CD14-positive monocyte (primary cell): ENCODE results near the gene MYH16. TPM values are rescaled to one million over a fixed set of nuclear protein-coding genes. Genes with fewer than 3 reads are reported as not detected.

Source experiments
- DNase-seq, 3 donors: peaks; one replicate each; pipeline ENCODE4 v3.0.0-alpha.2; 2011 to 2022
- H2AFZ ChIP-seq: 2 replicates; pipeline ENCODE4 v1.6.0; 2012; ENCODE audit warnings: mild to moderate bottlenecking, low read depth, low read length, inconsistent platforms; ENCODE audit not compliant: insufficient read depth, poor library complexity, severe bottlenecking
- H3K27ac ChIP-seq, 2 donors: 1 replicate in 1 of 2; 2 replicates in 1 of 2; pipeline ENCODE4 v1.5.1; 2012 to 2013; ENCODE audit warnings: low read length in 2 of 2, control low read depth in 1 of 2, inconsistent platforms in 1 of 2, low read depth in 1 of 2, mild to moderate bottlenecking in 1 of 2
- H3K27me3 ChIP-seq, 2 donors: one replicate each; pipeline versions ENCODE4 v1.6.0 to v1.6.1; 2011 to 2013; ENCODE audit warnings: low read length in 2 of 2; ENCODE audit not compliant: control insufficient read depth in 2 of 2, insufficient read depth in 2 of 2
- H3K36me3 ChIP-seq, 2 donors: replicated peaks in 1 of 2; 1 replicate in 1 of 2; 2 replicates in 1 of 2; pipeline versions ENCODE4 v1.5.1 to v1.6.1; 2012 to 2013; ENCODE audit warnings: low read length in 2 of 2, control low read depth in 1 of 2, inconsistent platforms in 1 of 2, mild to moderate bottlenecking in 1 of 2; ENCODE audit not compliant: insufficient read depth in 2 of 2, control insufficient read depth in 1 of 2
- H3K4me1 ChIP-seq, 2 donors: 1 replicate in 1 of 2; 2 replicates in 1 of 2; pipeline versions ENCODE4 v1.5.1 to v1.6.1; 2012 to 2013; ENCODE audit warnings: low read length in 2 of 2, control low read depth in 1 of 2, inconsistent platforms in 1 of 2, mild to moderate bottlenecking in 1 of 2, moderate library complexity in 1 of 2; ENCODE audit not compliant: insufficient read depth in 2 of 2, control insufficient read depth in 1 of 2
- H3K4me2 ChIP-seq: replicated peaks from 2 replicates; pipeline ENCODE3; 2012; ENCODE audit warnings: low read length, moderate library complexity, mild to moderate bottlenecking; ENCODE audit not compliant: poor library complexity, severe bottlenecking; ENCODE audit errors: extremely low read depth
- H3K4me3 ChIP-seq, 3 experiments: fragments of 200-600 bp in 1 of 3; sonication (generic) in 1 of 3; replicated peaks in 1 of 3; 1 replicate in 2 of 3; 2 replicates in 1 of 3; pipeline ENCODE4 v1.5.1; 2011 to 2013; ENCODE audit warnings: low read length in 3 of 3, mild to moderate bottlenecking in 3 of 3, control low read depth in 2 of 3, low read depth in 2 of 3, inconsistent platforms in 1 of 3, moderate library complexity in 1 of 3
- H3K79me2 ChIP-seq: 2 replicates; pipeline ENCODE4 v1.6.0; 2012; ENCODE audit warnings: mild to moderate bottlenecking, control low read depth, inconsistent platforms, low read length, moderate library complexity; ENCODE audit not compliant: insufficient read depth
- H3K9ac ChIP-seq: 2 replicates; pipeline ENCODE4 v1.6.0; 2017; ENCODE audit warnings: low read length, mild to moderate bottlenecking; ENCODE audit not compliant: insufficient read depth, poor library complexity, severe bottlenecking
- H3K9me3 ChIP-seq, 2 donors: replicated peaks in 1 of 2; 1 replicate in 1 of 2; 2 replicates in 1 of 2; pipeline versions ENCODE4 v1.5.1 to v1.6.1; 2012 to 2013; ENCODE audit warnings: low read length in 2 of 2, control low read depth in 1 of 2; ENCODE audit not compliant: control insufficient read depth in 1 of 2, insufficient read depth in 1 of 2
- H4K20me1 ChIP-seq: 2 replicates; pipeline ENCODE4 v1.6.0; 2012; ENCODE audit warnings: mild to moderate bottlenecking, low read length, control low read depth, moderate library complexity; ENCODE audit not compliant: insufficient read depth
- H3K27ac Mint-ChIP-seq, 7 donors: one replicate each; pipeline ENCODE4 v1.8.0; 2020; ENCODE audit warnings: mild to moderate bottlenecking in 7 of 7, mixed read lengths in 7 of 7, moderate library complexity in 6 of 7, inconsistent platforms in 2 of 7
- H3K27me3 Mint-ChIP-seq, 3 donors: one replicate each; pipeline ENCODE4 v1.8.0; 2021 to 2022; ENCODE audit warnings: low read depth in 3 of 3, mild to moderate bottlenecking in 3 of 3, mixed read lengths in 3 of 3, moderate library complexity in 3 of 3, inconsistent platforms in 1 of 3
- H3K36me3 Mint-ChIP-seq, 2 donors: one replicate each; pipeline ENCODE4 v1.8.0; 2020; ENCODE audit warnings: mixed read lengths in 2 of 2, inconsistent platforms in 1 of 2, mild to moderate bottlenecking in 1 of 2
- H3K4me1 Mint-ChIP-seq: one replicate; pipeline ENCODE4 v1.8.0; 2020; ENCODE audit warnings: mild to moderate bottlenecking, mixed read lengths
- H3K4me3 Mint-ChIP-seq, 2 donors: one replicate each; pipeline ENCODE4 v1.8.0; 2020; ENCODE audit warnings: mild to moderate bottlenecking in 2 of 2, mixed read lengths in 2 of 2, moderate library complexity in 1 of 2
- H3K9me3 Mint-ChIP-seq, 7 donors: one replicate each; pipeline ENCODE4 v1.8.0; 2020 to 2022; ENCODE audit warnings: mixed read lengths in 7 of 7, mild to moderate bottlenecking in 6 of 7, moderate library complexity in 6 of 7, inconsistent platforms in 2 of 7
- CTCF ChIP-seq: fragments of 200-600 bp; IDR thresholded peaks from one replicate; pipeline ENCODE4 v1.8.0; 2022; ENCODE audit warnings: antibody characterized with exemption, mild to moderate bottlenecking
- WGBS: methylation state at CpG from one replicate; pipeline ENCODE4 v1.1.5; 2013; ENCODE audit warnings: missing lambda C conversion rate; ENCODE audit not compliant: insufficient coverage; 5-methylcytosine and 5-hydroxymethylcytosine counted together
- intact Hi-C, 2 donors: fragments of 100-400 bp; cut with micrococcal nuclease; formaldehyde crosslinking; loops; one replicate each; pipeline versions ENCODE4 v1.15.0 to v1.15.1; 2023
- polyA plus RNA-seq, 3 donors: library from polyadenylated mRNA; depleted of rRNA in 1 of 3; unstranded in 2 of 3; stranded (reverse) in 1 of 3; fragments of 300-500 nt in 2 of 3; fragments of >200 nt in 1 of 3; fragmentation: Illumina TruSeq in 2 of 3; gene quantifications; 1 replicate in 2 of 3; 2 replicates in 1 of 3; pipeline ENCODE4 v1.2.3, GENCODE V29; 2012 to 2021

Gene MYH16
- polyA plus RNA-seq, 3 donors = not detected

- no peak overlapping the region for H3K4me2 ChIP-seq
- 92% methylated on average over 5 of the region's 5 CpGs for WGBS
- peaks cover 15 to 17% of the 10 kb centered on the region in 2 donors for H3K4me1 ChIP-seq
- Mint-ChIP-seq H3K4me3 (no peak overlapping the region), H3K27ac (no peak overlapping the region), H3K4me1 (peaks cover 23% of the 10 kb centered on the region), H3K9me3 (peaks cover 0 to 3% (median 0%) of the 10 kb centered on the region in 7 donors), H3K36me3 (no peaks in the 10 kb centered on the region), H3K27me3 (peaks cover 4 to 7% (median 7%) of the 10 kb centered on the region in 3 donors)
- DNase-seq = no peak
- H3K9ac ChIP-seq = no peak overlapping the region
- no peak overlapping the region for H2AFZ ChIP-seq
- H3K27me3 ChIP-seq = no peaks in the 10 kb centered on the region
- no peaks in the 10 kb centered on the region for H3K9me3 ChIP-seq
- no peak for TF ChIP-seq CTCF
- no peaks in the 10 kb centered on the region for H3K79me2 ChIP-seq
- H3K27ac ChIP-seq = no peak overlapping the region
- no peak overlapping the region for H3K4me3 ChIP-seq
- no peaks in the 10 kb centered on the region for H3K36me3 ChIP-seq
- H4K20me1 ChIP-seq = no peaks in the 10 kb centered on the region
- intact Hi-C loops = no loop called here
Observed at GRCh38 chr7:99243751-99244337, 28.8 kb upstream of the MYH16 start.

GRCh38 chr7:99244939-99245338 is 27.7 kb upstream of the MYH16 start:
- H3K27me3 Mint-ChIP-seq = peaks cover 2 to 7% (median 5%) of the 10 kb centered on the region in 3 donors
- WGBS = no CpG with 5 or more reads among the region's 3 CpGs
- no peaks in the 10 kb centered on the region for H3K79me2 ChIP-seq
- no peak overlapping the region for H3K4me3 Mint-ChIP-seq
- TF ChIP-seq CTCF = no peak
- H3K4me1 ChIP-seq = peaks cover 17 to 21% of the 10 kb centered on the region in 2 donors
- H3K9me3 ChIP-seq = no peaks in the 10 kb centered on the region
- no peak overlapping the region for H3K4me2 ChIP-seq
- no peak overlapping the region for H3K9ac ChIP-seq
- no peak overlapping the region for H3K27ac ChIP-seq
- intact Hi-C loops = no loop called here
- no peak overlapping the region for H3K27ac Mint-ChIP-seq
- H3K4me1 Mint-ChIP-seq = peaks cover 25% of the 10 kb centered on the region
- H3K36me3 Mint-ChIP-seq = no peaks in the 10 kb centered on the region
- peak in 1 of 3 donors; percentile 12 for DNase-seq
- H2AFZ ChIP-seq = no peak overlapping the region
- no peaks in the 10 kb centered on the region for H3K9me3 Mint-ChIP-seq
- no peaks in the 10 kb centered on the region for H3K27me3 ChIP-seq
- no peaks in the 10 kb centered on the region for H3K36me3 ChIP-seq
- no peaks in the 10 kb centered on the region for H4K20me1 ChIP-seq
- no peak overlapping the region for H3K4me3 ChIP-seq
